ENCODE data around the gene ACO2. TPM values are rescaled to one million over a fixed set of nuclear protein-coding genes. Genes with fewer than 3 reads are reported as not detected.

Gene ACO2
- total RNA-seq, 6 donors from 2014 or later, result 51.3 to 102 (median 83.4) TPM

- H3K36me3 ChIP-seq, result peaks cover 0 to 5% (median 0%) of the 10 kb centered on the region in 4 donors
- peak overlapping the region; percentile 40 to 60 (median 53) for H3K27ac ChIP-seq
- peaks cover 18 to 46% (median 35%) of the 10 kb centered on the region in 4 donors for H3K4me1 ChIP-seq
- ATAC-seq (ENCODE audit: low FRiP score in 2 of 2) (peak; percentile 49 to 69), DNase-seq (peak in 1 of 2 donors; percentile 62)
- TF ChIP-seq POLR2AphosphoS5 (IDR thresholded peaks at IDR 0.05) (peak in 1 of 2 donors; percentile 15), POLR2A (IDR thresholded peaks at IDR 0.05) (no peak), CTCF (IDR thresholded peaks at IDR 0.05) (no peak), EP300 (IDR thresholded peaks at IDR 0.05) (peak in 1 of 4 donors; percentile 54)
- WGBS, 2 donors, result 43 to 55% methylated on average over 7 of the region's 7 CpGs
- no peak overlapping the region for H3K4me3 ChIP-seq
- H3K27me3 ChIP-seq, result no peaks in the 10 kb centered on the region
- no peaks in the 10 kb centered on the region for H3K9me3 ChIP-seq
Observed at GRCh38 chr22:41478891-41479521, 10.1 kb downstream of the ACO2 start.

- Histone ChIP-seq H3K4me3 (no peak overlapping the region), H3K27me3 (no peaks in the 10 kb centered on the region), H3K9me3 (no peaks in the 10 kb centered on the region), H3K4me1 (peaks cover 18 to 46% (median 35%) of the 10 kb centered on the region in 4 donors), H3K27ac (peak overlapping the region; percentile 36 to 60 (median 52)), H3K36me3 (peaks cover 0 to 5% (median 0%) of the 10 kb centered on the region in 4 donors)
- ATAC-seq (ENCODE audit: low FRiP score in 2 of 2) (no peak), DNase-seq (no peak)
- TF ChIP-seq EP300 (IDR thresholded peaks at IDR 0.05) (no peak), POLR2AphosphoS5 (IDR thresholded peaks at IDR 0.05) (no peak), CTCF (IDR thresholded peaks at IDR 0.05) (no peak), POLR2A (IDR thresholded peaks at IDR 0.05) (no peak)
- 84 to 90% methylated on average over 5 to 6 of the region's 6 CpGs for WGBS, 2 donors
Observed at GRCh38 chr22:41479671-41480396, 10.9 kb downstream of the ACO2 start.

- ATAC-seq (ENCODE audit: low FRiP score in 2 of 2), result no peak
- Histone ChIP-seq H3K27me3 (no peaks in the 10 kb centered on the region), H3K4me1 (peaks cover 18 to 49% (median 39%) of the 10 kb centered on the region in 4 donors), H3K9me3 (no peaks in the 10 kb centered on the region), H3K27ac (peak overlapping the region; percentile 36 to 60 (median 52)), H3K4me3 (no peak overlapping the region), H3K36me3 (peaks cover 0 to 5% (median 0%) of the 10 kb centered on the region in 4 donors)
- TF ChIP-seq CTCF (IDR thresholded peaks at IDR 0.05) (no peak), POLR2A (IDR thresholded peaks at IDR 0.05) (no peak), POLR2AphosphoS5 (IDR thresholded peaks at IDR 0.05) (no peak), EP300 (IDR thresholded peaks at IDR 0.05) (no peak)
- DNase-seq, result no peak
- 71 to 79% methylated on average over 6 to 7 of the region's 7 CpGs for WGBS, 2 donors
Observed at GRCh38 chr22:41480397-41480735, 11.4 kb downstream of the ACO2 start.

- Histone ChIP-seq H3K27me3 (no peaks in the 10 kb centered on the region), H3K4me3 (no peak overlapping the region), H3K9me3 (no peaks in the 10 kb centered on the region), H3K36me3 (peaks cover 0 to 5% (median 0%) of the 10 kb centered on the region in 4 donors), H3K4me1 (peaks cover 18 to 49% (median 39%) of the 10 kb centered on the region in 4 donors), H3K27ac (peak overlapping the region in 3 of 4 donors; percentile 24 to 60 (median 58))
- ATAC-seq (ENCODE audit: low FRiP score in 2 of 2) (peak in 1 of 2 donors; percentile 23), DNase-seq (peak in 1 of 2 donors; percentile 48)
- WGBS, 2 donors, result 71 to 84% methylated on average over 14 to 15 of the region's 15 CpGs
- peak in 1 of 4 donors; percentile 57 for TF ChIP-seq EP300 (IDR thresholded peaks at IDR 0.05)
- no peak for TF ChIP-seq CTCF (IDR thresholded peaks at IDR 0.05)
- no peak for TF ChIP-seq POLR2A (IDR thresholded peaks at IDR 0.05)
- TF ChIP-seq POLR2AphosphoS5 (IDR thresholded peaks at IDR 0.05), result no peak
Observed at GRCh38 chr22:41481131-41481830, 12.4 kb downstream of the ACO2 start.

All from upper lobe of left lung (tissue), 6 donors.